GM13976 (cell line): Measurements from ENCODE around the gene ATL1.
"Not testable (repeated sequence)": the region's sequence is repeated elsewhere in the genome, so short reads cannot be mapped to it uniquely, and the experiment has no call there.

Source experiments
- DNase-seq: peaks from one replicate; pipeline ENCODE4 v3.0.0; 2012; ENCODE audit warnings: low spot score
- in situ Hi-C: fragments of 300-500 bp; cut with MboI; formaldehyde crosslinking; loops from one replicate; pipeline ENCODE4 v1.12.0; 2022; ENCODE audit warnings: low sequenced_read_pairs, mixed read lengths, inconsistent platforms; ENCODE audit not compliant: unreplicated experiment
- TF ChIP-seq, protein P1 (sequence below): IDR thresholded peaks from 2 replicates; pipeline ENCODE4 v1.5.1; 2012; ENCODE audit warnings: borderline replicate concordance, mild to moderate bottlenecking; ENCODE audit not compliant: insufficient read depth; ENCODE audit errors: extremely low read depth, missing control alignments, control extremely low read depth

The ATL1 gene

DNA sequence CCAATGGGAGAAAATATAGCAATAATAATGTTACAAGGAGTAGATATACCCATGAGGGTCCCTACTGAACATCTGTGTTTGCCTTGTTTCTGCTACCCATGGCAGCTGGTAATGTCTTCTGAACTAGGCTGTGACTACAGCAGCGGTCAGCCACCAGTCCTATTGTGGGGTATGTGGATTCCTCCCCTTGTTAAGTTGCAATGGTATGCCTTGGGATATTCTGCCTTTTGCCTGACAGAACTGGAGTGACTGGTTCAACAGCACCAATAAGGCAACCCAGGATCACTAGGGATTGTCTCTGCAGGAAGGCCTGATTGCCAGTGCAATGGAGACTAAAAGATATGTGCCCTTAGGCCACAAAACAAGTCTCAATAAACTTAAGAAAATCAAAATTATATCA lies 9.7 kb upstream of the ATL1 start:
- in situ Hi-C loops, result no loop called here
- no peak for DNase-seq
- TF ChIP-seq, protein P1, sequence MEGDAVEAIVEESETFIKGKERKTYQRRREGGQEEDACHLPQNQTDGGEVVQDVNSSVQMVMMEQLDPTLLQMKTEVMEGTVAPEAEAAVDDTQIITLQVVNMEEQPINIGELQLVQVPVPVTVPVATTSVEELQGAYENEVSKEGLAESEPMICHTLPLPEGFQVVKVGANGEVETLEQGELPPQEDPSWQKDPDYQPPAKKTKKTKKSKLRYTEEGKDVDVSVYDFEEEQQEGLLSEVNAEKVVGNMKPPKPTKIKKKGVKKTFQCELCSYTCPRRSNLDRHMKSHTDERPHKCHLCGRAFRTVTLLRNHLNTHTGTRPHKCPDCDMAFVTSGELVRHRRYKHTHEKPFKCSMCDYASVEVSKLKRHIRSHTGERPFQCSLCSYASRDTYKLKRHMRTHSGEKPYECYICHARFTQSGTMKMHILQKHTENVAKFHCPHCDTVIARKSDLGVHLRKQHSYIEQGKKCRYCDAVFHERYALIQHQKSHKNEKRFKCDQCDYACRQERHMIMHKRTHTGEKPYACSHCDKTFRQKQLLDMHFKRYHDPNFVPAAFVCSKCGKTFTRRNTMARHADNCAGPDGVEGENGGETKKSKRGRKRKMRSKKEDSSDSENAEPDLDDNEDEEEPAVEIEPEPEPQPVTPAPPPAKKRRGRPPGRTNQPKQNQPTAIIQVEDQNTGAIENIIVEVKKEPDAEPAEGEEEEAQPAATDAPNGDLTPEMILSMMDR, result no peak

DNA sequence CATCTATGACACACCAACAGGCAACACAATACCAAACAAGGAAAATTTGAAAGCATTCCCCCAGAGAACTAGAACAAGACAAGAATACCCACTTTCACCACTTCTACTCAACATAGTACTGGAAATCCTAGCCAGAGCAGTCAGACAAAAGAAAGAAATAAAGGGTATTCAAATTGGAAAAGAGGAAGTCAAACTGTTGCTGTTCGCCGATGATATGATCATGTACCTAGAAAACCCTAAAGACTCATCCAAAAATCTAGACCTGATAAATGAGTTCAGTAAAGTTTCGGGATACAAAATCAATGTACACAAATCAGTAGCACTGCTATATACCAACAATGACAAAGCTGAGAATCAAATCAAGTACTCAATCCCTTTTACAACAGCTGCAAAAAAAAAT lies 8.1 kb upstream of the ATL1 start:
- TF ChIP-seq, protein P1, result no peak
- no peak for DNase-seq
- in situ Hi-C loops, result no loop called here

DNA sequence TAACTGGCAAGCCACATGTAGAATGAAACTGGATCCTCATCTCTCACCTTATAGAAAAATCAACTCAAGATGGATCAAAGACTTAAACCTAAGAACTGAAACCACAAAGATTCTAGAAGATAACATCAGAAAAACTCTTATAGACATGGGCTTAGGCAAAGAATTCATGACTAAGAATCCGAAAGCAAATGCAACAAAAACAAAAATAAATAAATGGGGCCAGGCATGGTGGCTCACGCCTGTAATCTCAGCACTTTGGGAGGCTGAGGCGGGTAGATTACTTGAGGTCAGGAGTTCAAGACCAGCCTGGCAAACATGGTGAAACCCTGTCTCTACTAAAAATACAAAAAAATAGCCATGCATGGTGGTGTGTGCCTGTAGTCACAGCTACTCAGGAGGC lies 7.1 kb upstream of the ATL1 start:
- DNase-seq, in situ Hi-C loops: not testable (repeated sequence)

DNA sequence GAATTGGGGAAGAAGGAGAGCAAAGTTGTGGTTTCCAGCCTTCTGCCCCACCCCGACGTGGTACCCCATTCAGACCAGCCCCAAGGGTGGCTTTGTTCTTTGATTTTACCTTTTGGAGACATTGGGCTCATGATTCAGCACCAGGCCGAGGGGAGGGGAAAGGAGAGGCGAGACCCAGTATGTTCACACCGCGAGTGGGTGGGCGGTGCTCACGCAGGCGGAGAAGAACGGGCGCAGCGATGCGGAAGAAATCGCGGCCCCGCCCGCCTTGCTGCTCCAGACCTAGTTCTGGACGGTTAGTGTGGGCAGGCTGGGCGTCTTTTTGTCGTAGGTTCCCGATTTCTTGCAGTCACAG lies 963 bp downstream of the ATL1 start:
- DNase-seq, result no peak
- in situ Hi-C loops, result no loop called here
- TF ChIP-seq, protein P1, result no peak

DNA sequence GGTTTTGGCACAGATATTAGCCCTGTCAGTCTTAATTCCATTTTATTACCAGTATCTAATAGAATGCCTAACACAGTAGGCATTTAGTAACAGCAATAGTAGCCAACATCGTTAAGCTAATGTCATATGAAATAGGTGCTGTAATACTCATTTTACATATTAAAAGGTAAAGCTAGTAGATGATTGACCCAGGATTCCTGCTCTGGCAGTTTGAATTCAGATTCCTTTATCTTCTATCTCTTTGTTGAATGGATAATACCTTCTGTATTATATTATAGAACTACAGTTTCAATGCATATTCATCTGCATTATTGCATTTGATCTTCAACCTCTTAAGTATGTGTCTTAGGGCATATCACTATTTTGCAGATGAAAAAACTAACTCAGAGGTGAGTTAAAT lies 2.9 kb downstream of the ATL1 start:
- no peak for DNase-seq
- TF ChIP-seq, protein P1, result no peak
- in situ Hi-C loops, result no loop called here

DNA sequence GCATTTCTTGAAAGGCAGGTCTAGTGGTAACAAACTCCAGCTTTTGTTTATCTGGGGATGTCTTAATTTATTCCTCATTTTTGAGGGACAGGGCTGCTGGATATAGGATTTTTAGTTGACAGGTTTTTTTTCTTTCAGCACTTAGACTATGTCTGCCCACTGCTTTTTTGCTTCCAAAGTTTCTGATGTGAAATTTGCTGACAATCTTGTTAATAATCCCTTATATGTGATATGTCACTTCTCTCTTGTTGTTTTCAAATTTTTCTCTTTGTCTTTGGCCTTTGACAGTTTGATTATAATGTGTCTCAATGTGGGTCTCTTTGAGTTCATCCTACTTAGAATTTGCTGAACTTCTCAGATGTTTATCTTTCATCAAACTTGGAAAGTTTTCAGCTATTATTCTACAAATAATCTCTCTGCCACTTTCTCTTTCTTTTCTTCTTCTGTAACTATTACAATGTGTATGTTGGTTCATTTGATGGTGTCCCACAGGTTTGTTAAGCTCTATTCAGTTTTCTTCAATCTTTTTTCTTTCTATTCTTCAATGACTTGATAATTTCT lies 9.8 kb downstream of the ATL1 start:
- in situ Hi-C loops, result no loop called here
- no peak for DNase-seq
- TF ChIP-seq, protein P1, result no peak

DNA sequence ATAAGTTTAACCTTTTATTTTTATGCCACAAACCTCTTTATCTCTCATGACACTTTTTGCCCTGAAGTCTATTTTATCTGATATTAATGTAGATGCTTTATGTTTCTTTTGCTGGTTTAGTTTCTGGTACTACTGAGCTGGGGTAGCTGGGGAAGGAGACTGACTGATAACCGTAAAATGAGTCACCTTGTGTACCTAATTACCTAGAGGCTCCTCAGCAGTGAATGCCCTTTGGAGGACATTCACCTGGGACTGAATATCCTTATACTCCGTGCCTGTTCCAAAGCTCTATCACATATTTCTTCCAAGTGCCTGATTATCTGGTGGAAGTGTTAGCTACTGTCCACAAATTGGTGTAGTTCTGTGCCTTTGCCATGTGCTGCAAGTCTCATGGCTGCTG lies 13.9 kb downstream of the ATL1 start:
- no peak for DNase-seq
- in situ Hi-C loops, result no loop called here

More for the DNA sequence above, 13.9 kb downstream of the ATL1 start:
- TF ChIP-seq, protein P1, result no peak
